ENCODE data around the gene PNPO. TPM values are rescaled to one million over a fixed set of nuclear protein-coding genes. Genes with fewer than 3 reads are reported as not detected.

The PNPO gene
- total and polyA plus RNA-seq, 2 of the 13 experiments (the other 11 are each of a cell fraction or from before 2014, with no cell fraction given): 47.9 to 63.3 TPM

DNA sequence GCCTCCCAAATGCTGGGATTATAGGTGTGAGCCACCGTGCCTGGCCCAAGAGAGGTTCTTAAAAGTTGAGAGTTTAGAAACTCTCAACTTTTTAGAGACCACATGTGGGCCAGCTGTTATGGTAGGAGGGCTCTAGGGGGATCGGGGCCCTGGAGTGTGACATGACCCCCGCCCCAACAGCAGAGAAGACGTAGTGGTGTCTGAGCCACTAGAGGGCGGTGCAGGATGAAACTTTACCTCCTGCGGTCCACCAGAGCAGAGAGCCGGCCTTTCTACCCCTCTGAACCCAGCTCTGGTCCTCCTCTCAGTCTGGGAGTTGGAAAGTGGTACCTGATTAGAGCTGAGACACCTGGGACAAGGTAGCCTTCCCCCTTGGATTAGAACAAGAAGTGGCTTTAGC lies 37.0 kb downstream of the PNPO start (continued):
- TF ChIP-seq, protein P1, sequence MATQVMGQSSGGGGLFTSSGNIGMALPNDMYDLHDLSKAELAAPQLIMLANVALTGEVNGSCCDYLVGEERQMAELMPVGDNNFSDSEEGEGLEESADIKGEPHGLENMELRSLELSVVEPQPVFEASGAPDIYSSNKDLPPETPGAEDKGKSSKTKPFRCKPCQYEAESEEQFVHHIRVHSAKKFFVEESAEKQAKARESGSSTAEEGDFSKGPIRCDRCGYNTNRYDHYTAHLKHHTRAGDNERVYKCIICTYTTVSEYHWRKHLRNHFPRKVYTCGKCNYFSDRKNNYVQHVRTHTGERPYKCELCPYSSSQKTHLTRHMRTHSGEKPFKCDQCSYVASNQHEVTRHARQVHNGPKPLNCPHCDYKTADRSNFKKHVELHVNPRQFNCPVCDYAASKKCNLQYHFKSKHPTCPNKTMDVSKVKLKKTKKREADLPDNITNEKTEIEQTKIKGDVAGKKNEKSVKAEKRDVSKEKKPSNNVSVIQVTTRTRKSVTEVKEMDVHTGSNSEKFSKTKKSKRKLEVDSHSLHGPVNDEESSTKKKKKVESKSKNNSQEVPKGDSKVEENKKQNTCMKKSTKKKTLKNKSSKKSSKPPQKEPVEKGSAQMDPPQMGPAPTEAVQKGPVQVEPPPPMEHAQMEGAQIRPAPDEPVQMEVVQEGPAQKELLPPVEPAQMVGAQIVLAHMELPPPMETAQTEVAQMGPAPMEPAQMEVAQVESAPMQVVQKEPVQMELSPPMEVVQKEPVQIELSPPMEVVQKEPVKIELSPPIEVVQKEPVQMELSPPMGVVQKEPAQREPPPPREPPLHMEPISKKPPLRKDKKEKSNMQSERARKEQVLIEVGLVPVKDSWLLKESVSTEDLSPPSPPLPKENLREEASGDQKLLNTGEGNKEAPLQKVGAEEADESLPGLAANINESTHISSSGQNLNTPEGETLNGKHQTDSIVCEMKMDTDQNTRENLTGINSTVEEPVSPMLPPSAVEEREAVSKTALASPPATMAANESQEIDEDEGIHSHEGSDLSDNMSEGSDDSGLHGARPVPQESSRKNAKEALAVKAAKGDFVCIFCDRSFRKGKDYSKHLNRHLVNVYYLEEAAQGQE (IDR thresholded peaks at IDR 0.05; ENCODE audit: borderline replicate concordance in 1 of 2, low read depth in 1 of 2, low read length in 2 of 2): no peak
- no peak for TF ChIP-seq TAF1 (CRISPR knock-in tag; IDR thresholded peaks at IDR 0.05)
- no peak for TF ChIP-seq ZBTB7B (CRISPR knock-in tag; IDR thresholded peaks at IDR 0.05)
- TF ChIP-seq, protein P2, sequence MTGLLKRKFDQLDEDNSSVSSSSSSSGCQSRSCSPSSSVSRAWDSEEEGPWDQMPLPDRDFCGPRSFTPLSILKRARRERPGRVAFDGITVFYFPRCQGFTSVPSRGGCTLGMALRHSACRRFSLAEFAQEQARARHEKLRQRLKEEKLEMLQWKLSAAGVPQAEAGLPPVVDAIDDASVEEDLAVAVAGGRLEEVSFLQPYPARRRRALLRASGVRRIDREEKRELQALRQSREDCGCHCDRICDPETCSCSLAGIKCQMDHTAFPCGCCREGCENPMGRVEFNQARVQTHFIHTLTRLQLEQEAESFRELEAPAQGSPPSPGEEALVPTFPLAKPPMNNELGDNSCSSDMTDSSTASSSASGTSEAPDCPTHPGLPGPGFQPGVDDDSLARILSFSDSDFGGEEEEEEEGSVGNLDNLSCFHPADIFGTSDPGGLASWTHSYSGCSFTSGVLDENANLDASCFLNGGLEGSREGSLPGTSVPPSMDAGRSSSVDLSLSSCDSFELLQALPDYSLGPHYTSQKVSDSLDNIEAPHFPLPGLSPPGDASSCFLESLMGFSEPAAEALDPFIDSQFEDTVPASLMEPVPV (CRISPR knock-in tag; IDR thresholded peaks at IDR 0.05): no peak
- TF ChIP-seq SP140L (CRISPR knock-in tag; IDR thresholded peaks at IDR 0.05; ENCODE audit: borderline replicate concordance): no peak
- TF ChIP-seq MYNN (CRISPR knock-in tag; IDR thresholded peaks at IDR 0.05; ENCODE audit: low read depth): no peak
- no peak for TF ChIP-seq ZFX (CRISPR knock-in tag; IDR thresholded peaks at IDR 0.05; ENCODE audit: low read depth)
- no peak for TF ChIP-seq ARNT2 (CRISPR knock-in tag; IDR thresholded peaks at IDR 0.05; ENCODE audit: low read depth)
- no peak for TF ChIP-seq MXD4 (CRISPR knock-in tag; IDR thresholded peaks at IDR 0.05)
- no peak for TF ChIP-seq MTF2 (CRISPR knock-in tag; IDR thresholded peaks at IDR 0.05; ENCODE audit: borderline replicate concordance)
- TF ChIP-seq, protein P3, sequence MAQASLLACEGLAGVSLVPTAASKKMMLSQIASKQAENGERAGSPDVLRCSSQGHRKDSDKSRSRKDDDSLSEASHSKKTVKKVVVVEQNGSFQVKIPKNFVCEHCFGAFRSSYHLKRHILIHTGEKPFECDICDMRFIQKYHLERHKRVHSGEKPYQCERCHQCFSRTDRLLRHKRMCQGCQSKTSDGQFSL (CRISPR knock-in tag; IDR thresholded peaks at IDR 0.05): no peak
